B cell (primary cell): Measurements from ENCODE around the gene TRABD2B. TPM values are rescaled to one million over a fixed set of nuclear protein-coding genes. Genes with fewer than 3 reads are reported as not detected.

Source experiments
- ATAC-seq: fragments of 200-7000 bp; cut with Tn5 transposase; one replicate; pipeline ENCODE4 v1.10.0; 2021; ENCODE audit warnings: low read depth, mild to moderate bottlenecking, moderate number of reproducible peaks, moderate library complexity
- CTCF ChIA-PET: fragments of 350-600 bp; sonication (Branson Sonifier 250); formaldehyde crosslinking; loops from one replicate; lab custom pipeline; 2021; ENCODE audit warnings: antibody characterized with exemption, inconsistent platforms; lab: Charles Lee
- POLR2A ChIA-PET: fragments of 350-600 bp; sonication (Branson Sonifier 250); formaldehyde crosslinking; loops from one replicate; lab custom pipeline; 2021; ENCODE audit warnings: antibody characterized with exemption; lab: Charles Lee
- DNase-seq: peaks from one replicate; pipeline ENCODE4 v3.0.0; 2013
- H2AFZ ChIP-seq: 2 replicates; pipeline ENCODE4 v1.6.1; 2012; ENCODE audit warnings: mild to moderate bottlenecking, low read depth, low read length; ENCODE audit not compliant: insufficient read depth, poor library complexity, severe bottlenecking
- H3K27ac ChIP-seq, 2 donors: 1 replicate in 1 of 2; 2 replicates in 1 of 2; pipeline ENCODE4 v1.5.1; 2012 to 2013; ENCODE audit warnings: low read length in 2 of 2, mild to moderate bottlenecking in 2 of 2, moderate library complexity in 1 of 2
- H3K27me3 ChIP-seq, 4 experiments: fragments of 200-600 bp in 1 of 4; sonication (generic) in 1 of 4; replicated peaks in 1 of 4; 1 replicate in 2 of 4; 2 replicates in 2 of 4; pipeline versions ENCODE4 v1.6.1 to v1.7.0; 2013 to 2016; ENCODE audit warnings: low read length in 3 of 4, mild to moderate bottlenecking in 2 of 4, mixed read lengths in 1 of 4, moderate library complexity in 1 of 4; ENCODE audit not compliant: insufficient read depth in 4 of 4, control insufficient read depth in 3 of 4; ENCODE audit errors: control extremely low read depth in 1 of 4
- H3K36me3 ChIP-seq, 2 experiments: replicated peaks in 1 of 2; 1 replicate in 1 of 2; 2 replicates in 1 of 2; pipeline versions ENCODE4 v1.6.1 to v1.7.1; 2013; ENCODE audit warnings: low read length in 1 of 2; ENCODE audit not compliant: insufficient read depth in 2 of 2, control insufficient read depth in 1 of 2; ENCODE audit errors: control extremely low read depth in 1 of 2, extremely low read depth in 1 of 2
- H3K4me1 ChIP-seq, 2 donors: fragments of 200-600 bp in 1 of 2; sonication (generic) in 1 of 2; 1 replicate in 1 of 2; 2 replicates in 1 of 2; pipeline versions ENCODE4 v1.5.1 to v1.6.1; 2013 to 2017; ENCODE audit warnings: low read length in 2 of 2; ENCODE audit not compliant: control insufficient read depth in 2 of 2, insufficient read depth in 2 of 2
- H3K4me2 ChIP-seq: replicated peaks from 2 replicates; pipeline ENCODE3; 2012; ENCODE audit warnings: mild to moderate bottlenecking, low read depth, low read length; ENCODE audit not compliant: poor library complexity, severe bottlenecking
- H3K4me3 ChIP-seq, 5 experiments: fragments of 200-600 bp in 1 of 5; sonication (generic) in 1 of 5; 1 replicate in 3 of 5; 2 replicates in 2 of 5; pipeline versions ENCODE4 v1.5.1 to v1.7.0; 2011 to 2016; ENCODE audit warnings: low read length in 4 of 5, mild to moderate bottlenecking in 4 of 5, low read depth in 2 of 5, control low read depth in 1 of 5, moderate library complexity in 1 of 5; ENCODE audit not compliant: insufficient read depth in 1 of 5; ENCODE audit errors: control extremely low read depth in 1 of 5, extremely low read depth in 1 of 5
- H3K79me2 ChIP-seq: fragments of 200-600 bp; sonication (generic); one replicate; pipeline ENCODE4 v1.6.0; 2016; ENCODE audit warnings: low read length; ENCODE audit not compliant: control insufficient read depth, insufficient read depth
- H3K9ac ChIP-seq: fragments of 200-600 bp; sonication (generic); 2 replicates; pipeline ENCODE4 v1.6.1; 2017; ENCODE audit warnings: mild to moderate bottlenecking, low read length, moderate library complexity
- H3K9me3 ChIP-seq, 3 donors: one replicate each; pipeline versions ENCODE4 v1.6.1 to v1.7.1; 2013; ENCODE audit warnings: low read length in 2 of 3; ENCODE audit not compliant: control insufficient read depth in 2 of 3, insufficient read depth in 1 of 3; ENCODE audit errors: control extremely low read depth in 1 of 3
- H4K20me1 ChIP-seq: 2 replicates; pipeline ENCODE4 v1.6.0; 2012; ENCODE audit warnings: mild to moderate bottlenecking, low read length; ENCODE audit not compliant: insufficient read depth, control insufficient read depth, poor library complexity, severe bottlenecking
- H3K27ac Mint-ChIP-seq: one replicate; pipeline ENCODE4 v1.8.0; 2021; ENCODE audit warnings: mixed read lengths
- H3K27me3 Mint-ChIP-seq: one replicate; pipeline ENCODE4 v1.8.0; 2021; ENCODE audit warnings: mixed read lengths
- H3K4me1 Mint-ChIP-seq: one replicate; pipeline ENCODE4 v1.8.0; 2021; ENCODE audit warnings: mixed read lengths
- H3K4me3 Mint-ChIP-seq: one replicate; pipeline ENCODE4 v1.8.0; 2021; ENCODE audit warnings: mixed read lengths
- H3K9me3 Mint-ChIP-seq: one replicate; pipeline ENCODE4 v1.8.0; 2022; ENCODE audit warnings: mixed read lengths; ENCODE audit not compliant: insufficient read depth
- EZH2 ChIP-seq: IDR thresholded peaks from 2 replicates; pipeline ENCODE4 v1.6.1; 2012; ENCODE audit warnings: borderline replicate concordance, low read depth, mild to moderate bottlenecking, moderate library complexity, low read length; ENCODE audit not compliant: insufficient read depth, poor library complexity, severe bottlenecking
- WGBS: methylation state at CpG from one replicate; pipeline ENCODE4 v1.1.5; 2013; ENCODE audit warnings: missing lambda C conversion rate; ENCODE audit not compliant: insufficient coverage; 5-methylcytosine and 5-hydroxymethylcytosine counted together
- intact Hi-C: fragments of 100-400 bp; cut with micrococcal nuclease; formaldehyde crosslinking; loops from one replicate; pipeline ENCODE4 v1.10.0; 2022
- polyA plus RNA-seq: library from polyadenylated mRNA; depleted of rRNA; stranded (reverse); fragments of >200 nt; gene quantifications from 2 replicates; pipeline ENCODE4 v1.2.3, GENCODE V29; 2012
- total RNA-seq, 2 donors: library from RNA; stranded (reverse); fragments of 120-200 nt in 1 of 2; gene quantifications; 1 replicate in 1 of 2; 2 replicates in 1 of 2; pipeline versions ENCODE4 v1.2.3 to v1.2.4, GENCODE V29; 2013 to 2022
- TF ChIP-seq, protein P1 (sequence below): fragments of 200-600 bp; IDR thresholded peaks from one replicate; pipeline ENCODE4 v1.8.0; 2022; ENCODE audit warnings: antibody characterized with exemption, mild to moderate bottlenecking

Gene TRABD2B
- total and polyA plus RNA-seq, 2 donors (not counting 1 experiment from before 2014, with no cell fraction given) = not detected

DNA sequence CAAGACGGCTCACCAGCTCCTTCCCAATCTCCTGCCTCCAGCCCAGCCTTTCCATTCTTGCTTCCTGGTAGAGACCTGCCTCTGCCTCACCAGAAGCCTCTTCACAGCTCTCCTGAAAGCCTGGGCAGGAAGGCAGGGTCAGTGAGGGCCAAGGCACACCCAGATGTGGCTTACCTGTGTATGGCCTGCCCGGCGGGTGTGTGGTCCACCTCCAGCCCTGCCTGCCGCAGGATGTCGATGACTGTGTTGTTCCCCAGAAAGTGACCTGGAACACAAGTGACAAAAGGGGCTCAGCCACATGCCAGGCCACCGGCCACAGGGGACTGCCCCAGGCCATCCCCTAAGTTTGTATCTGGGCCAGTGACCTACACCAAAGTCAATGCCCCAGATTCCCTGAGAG lies 218.9 kb downstream of the TRABD2B start:
- H3K4me1 Mint-ChIP-seq = no peaks in the 10 kb centered on the region
- H3K27ac Mint-ChIP-seq = no peak overlapping the region
- Histone ChIP-seq H4K20me1 (no peaks in the 10 kb centered on the region), H3K4me2 (no peak overlapping the region), H3K4me1 (no peaks in the 10 kb centered on the region), H3K4me3 (no peak overlapping the region), H3K36me3 (no peaks in the 10 kb centered on the region), H2AFZ (no peak overlapping the region), H3K9me3 (no peaks in the 10 kb centered on the region), H3K79me2 (no peaks in the 10 kb centered on the region), H3K27me3 (no peaks in the 10 kb centered on the region), H3K27ac (no peak overlapping the region), H3K9ac (no peak overlapping the region)
- CTCF ChIA-PET = no interaction called here
- no peak for TF ChIP-seq EZH2
- TF ChIP-seq, protein P1, sequence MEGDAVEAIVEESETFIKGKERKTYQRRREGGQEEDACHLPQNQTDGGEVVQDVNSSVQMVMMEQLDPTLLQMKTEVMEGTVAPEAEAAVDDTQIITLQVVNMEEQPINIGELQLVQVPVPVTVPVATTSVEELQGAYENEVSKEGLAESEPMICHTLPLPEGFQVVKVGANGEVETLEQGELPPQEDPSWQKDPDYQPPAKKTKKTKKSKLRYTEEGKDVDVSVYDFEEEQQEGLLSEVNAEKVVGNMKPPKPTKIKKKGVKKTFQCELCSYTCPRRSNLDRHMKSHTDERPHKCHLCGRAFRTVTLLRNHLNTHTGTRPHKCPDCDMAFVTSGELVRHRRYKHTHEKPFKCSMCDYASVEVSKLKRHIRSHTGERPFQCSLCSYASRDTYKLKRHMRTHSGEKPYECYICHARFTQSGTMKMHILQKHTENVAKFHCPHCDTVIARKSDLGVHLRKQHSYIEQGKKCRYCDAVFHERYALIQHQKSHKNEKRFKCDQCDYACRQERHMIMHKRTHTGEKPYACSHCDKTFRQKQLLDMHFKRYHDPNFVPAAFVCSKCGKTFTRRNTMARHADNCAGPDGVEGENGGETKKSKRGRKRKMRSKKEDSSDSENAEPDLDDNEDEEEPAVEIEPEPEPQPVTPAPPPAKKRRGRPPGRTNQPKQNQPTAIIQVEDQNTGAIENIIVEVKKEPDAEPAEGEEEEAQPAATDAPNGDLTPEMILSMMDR = no peak
- POLR2A ChIA-PET = no interaction called here
- peaks cover 3% of the 10 kb centered on the region for H3K27me3 Mint-ChIP-seq
- DNase-seq = no peak
- intact Hi-C loops = no loop called here
- no peaks in the 10 kb centered on the region for H3K9me3 Mint-ChIP-seq
- WGBS = 93% methylated on average over 6 of the region's 6 CpGs
- ATAC-seq = no peak
- H3K4me3 Mint-ChIP-seq = no peak overlapping the region

DNA sequence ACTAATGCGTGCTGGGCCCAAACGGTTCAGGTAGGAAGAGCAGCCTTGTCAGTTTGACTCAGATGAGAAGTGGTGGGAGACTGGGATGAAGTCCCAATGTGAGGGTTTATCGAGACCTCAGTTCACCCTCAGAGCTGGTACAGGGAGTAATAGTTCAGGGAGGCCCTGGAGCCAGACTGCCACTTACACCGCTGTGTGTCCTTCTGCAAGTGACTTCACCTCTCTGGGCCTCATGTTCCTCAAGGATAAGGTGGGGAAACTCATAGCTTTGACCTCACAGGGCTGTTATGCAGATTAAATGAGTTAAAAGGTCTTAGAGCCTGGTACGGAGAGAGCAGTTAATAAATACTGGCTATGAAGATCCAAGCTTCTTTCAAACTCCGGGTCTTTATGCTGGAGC lies 219.9 kb downstream of the TRABD2B start:
- Histone ChIP-seq H3K4me3 (no peak overlapping the region), H3K4me2 (no peak overlapping the region), H3K79me2 (no peaks in the 10 kb centered on the region), H3K4me1 (no peaks in the 10 kb centered on the region), H3K27me3 (no peaks in the 10 kb centered on the region), H4K20me1 (no peaks in the 10 kb centered on the region), H2AFZ (no peak overlapping the region), H3K9ac (no peak overlapping the region), H3K36me3 (no peaks in the 10 kb centered on the region), H3K27ac (no peak overlapping the region), H3K9me3 (peaks cover 0 to 3% (median 0%) of the 10 kb centered on the region in 3 donors)
- intact Hi-C loops = no loop called here
- Mint-ChIP-seq H3K27me3 (no peaks in the 10 kb centered on the region), H3K27ac (no peak overlapping the region), H3K4me3 (no peak overlapping the region), H3K4me1 (no peaks in the 10 kb centered on the region), H3K9me3 (no peaks in the 10 kb centered on the region)
- ChIA-PET POLR2A (no interaction called here), CTCF (no interaction called here)
- TF ChIP-seq, protein P1 = no peak
- TF ChIP-seq EZH2 = no peak
- WGBS = 91% methylated on average over 6 of the region's 6 CpGs
- no peak for DNase-seq
- ATAC-seq = no peak
